HepG2 (cell line): Measurements from ENCODE around the gene MACROD2. TPM values are rescaled to one million over a fixed set of nuclear protein-coding genes. Genes with fewer than 3 reads are reported as not detected.

ENCODE experiments used
- SYNCRIP ChIP-seq: fragments of 200-400 bp; formaldehyde crosslinking; IDR thresholded peaks from 2 replicates; pipeline ENCODE4 v1.6.1; 2018; ENCODE audit warnings: mild to moderate bottlenecking, low read depth, low read length; ENCODE audit not compliant: insufficient read depth
- ZBTB40 ChIP-seq, 2 experiments: fragments of 450-650 bp in 1 of 2; sonication (generic) in 1 of 2; formaldehyde crosslinking in 1 of 2; IDR thresholded peaks; 2 replicates each; pipeline versions ENCODE4 v1.6.1 to v1.8.0; 2016 to 2022; ENCODE audit warnings: antibody characterized with exemption in 1 of 2, mild to moderate bottlenecking in 1 of 2, missing genetic modification reagents in 1 of 2
- polyA plus RNA-seq, 8 experiments: library from polyadenylated mRNA; depleted of rRNA in 3 of 8; stranded (reverse) in 7 of 8; unstranded in 1 of 8; fragments of >200 nt; fragmentation: Illumina TruSeq in 4 of 8; extraction: Trizol in 4 of 8; gene quantifications; 2 replicates each; pipeline versions ENCODE4 v1.2.1 to v1.2.3, GENCODE V29; 2011 to 2016; ENCODE audit warnings: low read depth in 4 of 8, missing spikeins in 1 of 8, mixed read lengths in 1 of 8; ENCODE audit not compliant: insufficient read depth in 1 of 8
- total RNA-seq, 5 experiments: library from RNA; depleted of rRNA; stranded (reverse); fragments of >200 nt; fragmentation: Illumina TruSeq; extraction: Trizol; gene quantifications; 2 replicates each; pipeline ENCODE4 v1.2.3, GENCODE V29; 2016; ENCODE audit warnings: low read depth in 1 of 5

The MACROD2 gene
- total and polyA plus RNA-seq, 2 of the 13 experiments (the other 11 are each of a cell fraction or from before 2014, with no cell fraction given): 0.13 to 0.51 TPM

GRCh38 chr20:14604143-14604542 is 608.8 kb downstream of the MACROD2 start (continued):
- TF ChIP-seq ZBTB40 (IDR thresholded peaks at IDR 0.05) (no peak), ZBTB40 (CRISPR knock-in tag; IDR thresholded peaks at IDR 0.05) (no peak), SYNCRIP (no peak)
